DND-41 (cell line): ENCODE results near the gene ENO2.
A peak's percentile ranks its signal among the peaks of the same experiment; 100 is the strongest.

Experiments used
- ATAC-seq: fragments of 200-7000 bp; cut with Tn5 transposase; 3 replicates; pipeline ENCODE4 v1.9.1; 2021; ENCODE audit warnings: low read depth; ENCODE audit not compliant: insufficient read depth
- DNase-seq: peaks from one replicate; pipeline ENCODE4 v3.0.0-alpha.2; 2020
- H2AFZ ChIP-seq: 2 replicates; pipeline ENCODE4 v1.6.0; 2012; ENCODE audit warnings: low read depth, low read length
- H3K27ac ChIP-seq: 2 replicates; pipeline ENCODE4 v1.5.1; 2012; ENCODE audit warnings: low read length, inconsistent platforms
- H3K27me3 ChIP-seq: fragments of 200-600 bp; sonication (generic); 2 replicates; pipeline ENCODE4 v1.6.0; 2012; ENCODE audit warnings: low read length, mild to moderate bottlenecking, inconsistent platforms; ENCODE audit not compliant: insufficient read depth, poor library complexity
- H3K36me3 ChIP-seq: 2 replicates; pipeline ENCODE4 v1.5.1; 2012; ENCODE audit warnings: low read length, inconsistent platforms; ENCODE audit not compliant: insufficient read depth
- H3K4me1 ChIP-seq: 2 replicates; pipeline ENCODE4 v1.5.1; 2012; ENCODE audit warnings: mild to moderate bottlenecking, low read length; ENCODE audit not compliant: insufficient read depth
- H3K4me2 ChIP-seq: 2 replicates; pipeline ENCODE4 v1.6.0; 2012; ENCODE audit warnings: mild to moderate bottlenecking, moderate library complexity, low read length, inconsistent platforms; ENCODE audit not compliant: insufficient read depth
- H3K4me3 ChIP-seq, 2 experiments: fragments of 200-600 bp in 1 of 2; shearing (Covaris generic) in 1 of 2; 2 replicates each; pipeline ENCODE4 v1.5.1; 2012 to 2016; ENCODE audit warnings: inconsistent platforms in 2 of 2, low read length in 2 of 2, mild to moderate bottlenecking in 2 of 2, low read depth in 1 of 2, moderate library complexity in 1 of 2
- H3K79me2 ChIP-seq: 2 replicates; pipeline ENCODE4 v1.6.0; 2012; ENCODE audit warnings: low read length, inconsistent platforms; ENCODE audit not compliant: insufficient read depth
- H3K9ac ChIP-seq: 2 replicates; pipeline ENCODE4 v1.6.0; 2012; ENCODE audit warnings: low read depth, mild to moderate bottlenecking, inconsistent platforms, low read length, moderate library complexity
- H3K9me3 ChIP-seq: 2 replicates; pipeline ENCODE4 v1.5.1; 2012; ENCODE audit warnings: low read length, moderate library complexity, mild to moderate bottlenecking, inconsistent platforms; ENCODE audit not compliant: insufficient read depth, severe bottlenecking
- H4K20me1 ChIP-seq: 2 replicates; pipeline ENCODE4 v1.6.0; 2012; ENCODE audit warnings: low read length; ENCODE audit not compliant: insufficient read depth
- CTCF ChIP-seq: IDR thresholded peaks from 2 replicates; pipeline ENCODE4 v1.5.1; 2012; ENCODE audit warnings: borderline replicate concordance, low read length, moderate library complexity, mild to moderate bottlenecking; ENCODE audit not compliant: poor library complexity, severe bottlenecking; ENCODE audit errors: extremely low read depth
- EZH2 ChIP-seq: IDR thresholded peaks from 3 replicates; pipeline ENCODE4 v1.6.1; 2012; ENCODE audit warnings: borderline replicate concordance, low read depth, mild to moderate bottlenecking, moderate library complexity, low read length, inconsistent platforms; ENCODE audit not compliant: severe bottlenecking

ENO2 gene

GRCh38 chr12:6934110-6934509 is 19.7 kb downstream of the ENO2 start:
- no peak overlapping the region for H3K4me2 ChIP-seq
- no peak overlapping the region for H3K4me3 ChIP-seq
- H3K9ac ChIP-seq: no peak overlapping the region
- ATAC-seq (no peak), DNase-seq (no peak)
- H2AFZ ChIP-seq: no peak overlapping the region
- H3K4me1 ChIP-seq: peaks cover 51% of the 10 kb centered on the region
- H3K27me3 ChIP-seq: no peaks in the 10 kb centered on the region
- H3K36me3 ChIP-seq: peaks cover 51% of the 10 kb centered on the region
- peaks cover 18% of the 10 kb centered on the region for H4K20me1 ChIP-seq
- no peak for TF ChIP-seq EZH2
- no peak for TF ChIP-seq CTCF
- no peak overlapping the region; the same call in 1 of the 2 replicates for H3K27ac ChIP-seq
- peaks cover 81% of the 10 kb centered on the region for H3K79me2 ChIP-seq
- H3K9me3 ChIP-seq: no peaks in the 10 kb centered on the region

DNA sequence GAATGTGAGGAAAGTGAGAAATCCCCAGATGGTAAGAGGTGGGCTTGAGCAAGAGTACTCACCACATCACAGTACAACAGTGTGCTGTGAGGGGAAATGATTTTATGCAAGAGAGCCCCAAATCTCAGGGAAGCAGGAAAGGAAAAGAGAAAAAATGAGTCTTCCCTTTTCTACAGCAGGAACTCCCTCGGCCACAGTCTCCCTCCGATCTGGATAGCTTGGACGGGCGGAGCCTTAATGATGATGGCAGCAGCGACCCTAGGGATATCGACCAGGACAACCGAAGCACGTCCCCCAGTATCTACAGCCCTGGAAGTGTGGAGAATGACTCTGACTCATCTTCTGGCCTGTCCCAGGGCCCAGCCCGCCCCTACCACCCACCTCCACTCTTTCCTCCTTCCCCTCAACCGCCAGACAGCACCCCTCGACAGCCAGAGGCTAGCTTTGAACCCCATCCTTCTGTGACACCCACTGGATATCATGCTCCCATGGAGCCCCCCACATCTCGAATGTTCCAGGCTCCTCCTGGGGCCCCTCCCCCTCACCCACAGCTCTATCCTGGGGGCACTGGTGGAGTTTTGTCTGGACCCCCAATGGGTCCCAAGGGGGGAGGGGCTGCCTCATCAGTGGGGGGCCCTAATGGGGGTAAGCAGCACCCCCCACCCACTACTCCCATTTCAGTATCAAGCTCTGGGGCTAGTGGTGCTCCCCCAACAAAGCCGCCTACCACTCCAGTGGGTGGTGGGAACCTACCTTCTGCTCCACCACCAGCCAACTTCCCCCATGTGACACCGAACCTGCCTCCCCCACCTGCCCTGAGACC is 21.2 kb downstream of the ENO2 start:
- Histone ChIP-seq H3K4me2 (peak overlapping the region; percentile 92), H3K4me3 (peak overlapping the region in 1 of 2 experiments; percentile 90; a peak in 2 of 4 replicates), H3K4me1 (peaks cover 39% of the 10 kb centered on the region), H3K27me3 (no peaks in the 10 kb centered on the region), H3K36me3 (peaks cover 60% of the 10 kb centered on the region), H2AFZ (no peak overlapping the region), H3K9me3 (no peaks in the 10 kb centered on the region), H3K79me2 (peaks cover 69% of the 10 kb centered on the region), H3K27ac (peak overlapping the region; percentile 98; the same call in 1 of the 2 replicates), H4K20me1 (peaks cover 11% of the 10 kb centered on the region), H3K9ac (peak overlapping the region; percentile 97)
- no peak for DNase-seq
- no peak for ATAC-seq
- TF ChIP-seq CTCF (no peak), EZH2 (no peak)

DNA sequence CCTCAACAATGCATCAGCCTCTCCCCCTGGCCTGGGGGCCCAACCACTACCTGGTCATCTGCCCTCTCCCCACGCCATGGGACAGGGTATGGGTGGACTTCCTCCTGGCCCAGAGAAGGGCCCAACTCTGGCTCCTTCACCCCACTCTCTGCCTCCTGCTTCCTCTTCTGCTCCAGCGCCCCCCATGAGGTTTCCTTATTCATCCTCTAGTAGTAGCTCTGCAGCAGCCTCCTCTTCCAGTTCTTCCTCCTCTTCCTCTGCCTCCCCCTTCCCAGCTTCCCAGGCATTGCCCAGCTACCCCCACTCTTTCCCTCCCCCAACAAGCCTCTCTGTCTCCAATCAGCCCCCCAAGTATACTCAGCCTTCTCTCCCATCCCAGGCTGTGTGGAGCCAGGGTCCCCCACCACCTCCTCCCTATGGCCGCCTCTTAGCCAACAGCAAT is 21.8 kb downstream of the ENO2 start:
- Histone ChIP-seq H3K27me3 (no peaks in the 10 kb centered on the region), H3K4me2 (peak overlapping the region; percentile 92), H3K9me3 (no peaks in the 10 kb centered on the region), H3K79me2 (peaks cover 64% of the 10 kb centered on the region), H3K9ac (peak overlapping the region; percentile 97), H4K20me1 (peaks cover 11% of the 10 kb centered on the region), H2AFZ (no peak overlapping the region), H3K36me3 (peaks cover 63% of the 10 kb centered on the region), H3K27ac (peak overlapping the region; percentile 98; the same call in 1 of the 2 replicates), H3K4me1 (peaks cover 33% of the 10 kb centered on the region), H3K4me3 (peak overlapping the region in 1 of 2 experiments; percentile 90; a peak in 3 of 4 replicates)
- ATAC-seq (no peak), DNase-seq (no peak)
- no peak for TF ChIP-seq EZH2
- TF ChIP-seq CTCF: no peak
